Measurements from ENCODE around the gene MYLK. TPM values are rescaled to one million over a fixed set of nuclear protein-coding genes. Genes with fewer than 3 reads are reported as not detected.

The MYLK gene
- total RNA-seq, 2 experiments from 2014 or later: 0.22 TPM; not detected in 1

GRCh38 chr3:123834631-123835030, 49.5 kb downstream of the MYLK start:
- Mint-ChIP-seq H3K27me3 (peaks cover 26% of the 10 kb centered on the region), H3K4me1 (ENCODE audit: low read depth) (no peaks in the 10 kb centered on the region), H3K9me3 (peaks cover 5% of the 10 kb centered on the region), H3K4me3 (no peak overlapping the region), H3K27ac (no peak overlapping the region), H3K36me3 (ENCODE audit: low read depth) (no peaks in the 10 kb centered on the region)
- Histone ChIP-seq H3K9me3 (ENCODE audit: control insufficient read depth in 1 of 2, insufficient read depth in 1 of 2, low read length in 2 of 2) (no peaks in the 10 kb centered on the region), H3K36me3 (ENCODE audit: insufficient read depth, low read length) (no peaks in the 10 kb centered on the region), H3K4me1 (ENCODE audit: insufficient read depth, low read length) (no peaks in the 10 kb centered on the region), H3K27ac (ENCODE audit: low read depth in 1 of 2, low read length in 2 of 2) (no peak overlapping the region), H3K4me3 (ENCODE audit: low read length) (no peak overlapping the region), H3K27me3 (ENCODE audit: control insufficient read depth in 1 of 2, insufficient read depth in 2 of 2, low read length in 2 of 2) (peaks cover 0 to 2% of the 10 kb centered on the region in 2 experiments)
- ATAC-seq (ENCODE audit: poor library complexity): no peak
- POLR2A ChIA-PET: no interaction called here
- no peak for TF ChIP-seq CTCF (IDR thresholded peaks at IDR 0.05)
- intact Hi-C loops (cut with DNase I, micrococcal nuclease): no loop called here
- DNase-seq: no peak
- CTCF ChIA-PET: no interaction called here

- H3K27me3 ChIP-seq (ENCODE audit: control insufficient read depth in 1 of 2, insufficient read depth in 2 of 2, low read length in 2 of 2): peaks cover 0 to 2% of the 10 kb centered on the region in 2 experiments
- intact Hi-C loops (cut with DNase I, micrococcal nuclease): no loop called here
These were observed 50.7 kb downstream of the MYLK start for GRCh38 chr3:123833398-123833785.

GRCh38 chr3:123832692-123833397, 51.3 kb downstream of the MYLK start:
- Mint-ChIP-seq H3K4me3 (no peak overlapping the region), H3K36me3 (ENCODE audit: low read depth) (no peaks in the 10 kb centered on the region), H3K27ac (no peak overlapping the region), H3K27me3 (peaks cover 26% of the 10 kb centered on the region), H3K9me3 (peaks cover 8% of the 10 kb centered on the region), H3K4me1 (ENCODE audit: low read depth) (no peaks in the 10 kb centered on the region)
- Histone ChIP-seq H3K4me1 (ENCODE audit: insufficient read depth, low read length) (no peaks in the 10 kb centered on the region), H3K4me3 (ENCODE audit: low read length) (no peak overlapping the region), H3K27me3 (ENCODE audit: control insufficient read depth in 1 of 2, insufficient read depth in 2 of 2, low read length in 2 of 2) (peaks cover 0 to 2% of the 10 kb centered on the region in 2 experiments), H3K27ac (ENCODE audit: low read depth in 1 of 2, low read length in 2 of 2) (no peak overlapping the region), H3K36me3 (ENCODE audit: insufficient read depth, low read length) (no peaks in the 10 kb centered on the region), H3K9me3 (ENCODE audit: control insufficient read depth in 1 of 2, insufficient read depth in 1 of 2, low read length in 2 of 2) (peaks cover 0 to 6% of the 10 kb centered on the region in 2 experiments)
- TF ChIP-seq CTCF (IDR thresholded peaks at IDR 0.05): no peak
- ChIA-PET POLR2A (no interaction called here), CTCF (no interaction called here)
- DNase-seq: no peak
- ATAC-seq (ENCODE audit: poor library complexity): no peak
- intact Hi-C loops (cut with DNase I, micrococcal nuclease): no loop called here

More at GRCh38 chr3:123833398-123833785, 50.7 kb downstream of the MYLK start:
- ChIA-PET CTCF (no interaction called here), POLR2A (no interaction called here)
- Mint-ChIP-seq H3K36me3 (ENCODE audit: low read depth) (no peaks in the 10 kb centered on the region), H3K27ac (no peak overlapping the region), H3K27me3 (peaks cover 26% of the 10 kb centered on the region), H3K4me3 (no peak overlapping the region), H3K9me3 (peaks cover 4% of the 10 kb centered on the region), H3K4me1 (ENCODE audit: low read depth) (no peaks in the 10 kb centered on the region)
- DNase-seq: no peak
- Histone ChIP-seq H3K27ac (ENCODE audit: low read depth in 1 of 2, low read length in 2 of 2) (no peak overlapping the region), H3K36me3 (ENCODE audit: insufficient read depth, low read length) (no peaks in the 10 kb centered on the region), H3K4me3 (ENCODE audit: low read length) (no peak overlapping the region), H3K4me1 (ENCODE audit: insufficient read depth, low read length) (no peaks in the 10 kb centered on the region), H3K9me3 (ENCODE audit: control insufficient read depth in 1 of 2, insufficient read depth in 1 of 2, low read length in 2 of 2) (peaks cover 0 to under 1% of the 10 kb centered on the region in 2 experiments)
- no peak for TF ChIP-seq CTCF (IDR thresholded peaks at IDR 0.05)
- ATAC-seq (ENCODE audit: poor library complexity): no peak
